Astrocyte (in vitro differentiated cells and primary cell): ENCODE measurements around the gene SFMBT2.

ENCODE experiments used
- CTCF ChIP-seq: IDR thresholded peaks from 2 replicates; pipeline ENCODE4 v1.5.1; 2011; ENCODE audit warnings: low read depth, mild to moderate bottlenecking, inconsistent platforms, low read length, moderate library complexity; ENCODE audit not compliant: insufficient read depth
- EZH2 ChIP-seq: IDR thresholded peaks from 2 replicates; pipeline ENCODE4 v1.6.1; 2012; ENCODE audit warnings: mild to moderate bottlenecking, low read length, inconsistent platforms; ENCODE audit not compliant: insufficient read depth

GRCh38 chr10:7133958-7134357, 276.9 kb downstream of the SFMBT2 start:
- TF ChIP-seq CTCF (no peak), EZH2 (no peak)
